ENCODE measurements around the gene CCSER2. TPM values are rescaled to one million over a fixed set of nuclear protein-coding genes. Genes with fewer than 3 reads are reported as not detected.

Gene CCSER2
- polyA plus RNA-seq, 2 of the 4 experiments (the other 2 are of a cell fraction), result 9.2 to 28.2 TPM

GRCh38 chr10:84340187-84340586 lies 11.8 kb downstream of the CCSER2 start:
- DNase-seq (ENCODE audit: low read depth in 1 of 2, low spot score in 1 of 2) (no peak), ATAC-seq (no peak), FAIRE-seq (no peak)
- H3K4me1 ChIP-seq, result peaks cover 10% of the 10 kb centered on the region; the same call in 1 of the 3 replicates
- no peak overlapping the region for H3K27ac ChIP-seq
- no peak overlapping the region for H3K4me3 ChIP-seq
- no peak overlapping the region for H3K4me2 ChIP-seq
- CTCF ChIA-PET, result no interaction called here
- no peaks in the 10 kb centered on the region for H3K9me3 ChIP-seq
- TF ChIP-seq NFE2L2 (conservative IDR thresholded peaks at IDR 0.05; ENCODE audit: low read length), result no peak
- TF ChIP-seq EHF (CRISPR knock-in tag; IDR thresholded peaks at IDR 0.05), result no peak
- no peak for TF ChIP-seq ELK1 (IDR thresholded peaks at IDR 0.05; ENCODE audit: low read depth, low read length)
- TF ChIP-seq, protein P1, sequence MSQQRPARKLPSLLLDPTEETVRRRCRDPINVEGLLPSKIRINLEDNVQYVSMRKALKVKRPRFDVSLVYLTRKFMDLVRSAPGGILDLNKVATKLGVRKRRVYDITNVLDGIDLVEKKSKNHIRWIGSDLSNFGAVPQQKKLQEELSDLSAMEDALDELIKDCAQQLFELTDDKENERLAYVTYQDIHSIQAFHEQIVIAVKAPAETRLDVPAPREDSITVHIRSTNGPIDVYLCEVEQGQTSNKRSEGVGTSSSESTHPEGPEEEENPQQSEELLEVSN (IDR thresholded peaks at IDR 0.05; ENCODE audit: borderline replicate concordance, low read depth), result no peak
- no peak for TF ChIP-seq PBX3 (IDR thresholded peaks at IDR 0.05)
- no peak for TF ChIP-seq SMC3 (IDR thresholded peaks at IDR 0.05)
- no peak for TF ChIP-seq MAFK (IDR thresholded peaks at IDR 0.05; ENCODE audit: partially characterized antibody)
- no peak for TF ChIP-seq NR3C1 (IDR thresholded peaks at IDR 0.05)
- POLR2A ChIA-PET, result no interaction called here
- whole genome bisulfite sequencing (ENCODE audit: missing lambda C conversion rate), result 87% methylated on average over 3 of the region's 3 CpGs

DNA sequence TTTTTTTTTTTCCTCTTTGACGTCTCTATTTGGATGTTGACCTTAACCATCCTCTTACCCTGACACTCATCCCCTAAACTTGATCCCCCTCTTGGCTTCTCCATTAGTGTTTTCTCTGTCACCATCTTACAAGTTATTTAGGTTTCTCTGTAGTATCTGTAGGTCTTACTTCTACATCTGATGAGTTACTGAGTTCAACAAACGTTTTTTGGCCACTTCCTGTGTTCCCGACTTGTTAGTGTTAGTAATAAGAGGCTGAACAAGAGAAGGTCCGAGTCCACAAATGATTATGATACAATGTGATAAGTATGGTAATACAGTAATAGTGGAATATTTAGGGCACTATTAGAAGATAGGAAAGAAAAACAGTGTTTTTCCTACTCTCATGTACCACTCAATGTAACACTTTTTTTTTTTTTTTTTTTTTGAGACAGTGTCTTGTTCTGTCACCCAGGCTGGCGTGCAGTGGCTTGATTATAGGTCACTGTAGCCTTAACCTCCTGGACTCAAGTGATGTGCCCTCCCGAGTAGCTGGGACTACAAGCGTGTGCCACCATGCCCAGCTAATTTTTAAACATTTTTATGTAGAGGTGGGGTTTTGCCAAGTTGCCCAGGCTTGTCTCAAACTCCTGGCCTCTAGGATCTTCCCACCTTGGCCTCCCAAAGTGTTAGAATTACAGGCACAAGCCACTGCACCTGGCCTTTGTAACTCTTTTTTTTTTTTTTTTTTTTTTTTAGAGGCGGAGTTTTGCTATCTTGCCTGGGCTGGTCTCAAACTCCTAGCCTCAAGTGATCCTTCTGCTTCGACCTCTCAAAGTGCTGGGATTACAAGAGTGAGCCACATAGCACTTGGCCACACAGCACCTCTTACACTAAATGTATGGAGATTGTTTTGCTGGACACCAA lies 12.5 kb downstream of the CCSER2 start:
- ChIA-PET CTCF (interaction anchor here (1.0 to 1.5 kb wide), 4 partner anchors 11 to 197 kb away, joined by 3 to 6 read pairs (median 4); no protein-coding TSS in a partner anchor), POLR2A (no interaction called here)
- H3K27ac ChIP-seq, result no peak overlapping the region
- 87% methylated on average over 9 of the region's 9 CpGs for WGBS (ENCODE audit: missing lambda C conversion rate)
- no peak overlapping the region for H3K4me2 ChIP-seq
- FAIRE-seq (no peak), DNase-seq (ENCODE audit: low read depth in 1 of 2, low spot score in 1 of 2) (no peak), ATAC-seq (no peak)
- TF ChIP-seq KDM1A (IDR thresholded peaks at IDR 0.05; ENCODE audit: low read depth) (no peak), CHD2 (IDR thresholded peaks at IDR 0.05; ENCODE audit: low read length, partially characterized antibody) (no peak), JUN (IDR thresholded peaks at IDR 0.05) (no peak), NFE2L2 (conservative IDR thresholded peaks at IDR 0.05; ENCODE audit: low read length) (no peak), FOXS1 (CRISPR knock-in tag; IDR thresholded peaks at IDR 0.05) (no peak), HES2 (IDR thresholded peaks at IDR 0.05) (no peak), PBX3 (IDR thresholded peaks at IDR 0.05) (no peak), RCOR1 (IDR thresholded peaks at IDR 0.05; ENCODE audit: low read depth, low read length) (no peak)
- TF ChIP-seq, protein P2, sequence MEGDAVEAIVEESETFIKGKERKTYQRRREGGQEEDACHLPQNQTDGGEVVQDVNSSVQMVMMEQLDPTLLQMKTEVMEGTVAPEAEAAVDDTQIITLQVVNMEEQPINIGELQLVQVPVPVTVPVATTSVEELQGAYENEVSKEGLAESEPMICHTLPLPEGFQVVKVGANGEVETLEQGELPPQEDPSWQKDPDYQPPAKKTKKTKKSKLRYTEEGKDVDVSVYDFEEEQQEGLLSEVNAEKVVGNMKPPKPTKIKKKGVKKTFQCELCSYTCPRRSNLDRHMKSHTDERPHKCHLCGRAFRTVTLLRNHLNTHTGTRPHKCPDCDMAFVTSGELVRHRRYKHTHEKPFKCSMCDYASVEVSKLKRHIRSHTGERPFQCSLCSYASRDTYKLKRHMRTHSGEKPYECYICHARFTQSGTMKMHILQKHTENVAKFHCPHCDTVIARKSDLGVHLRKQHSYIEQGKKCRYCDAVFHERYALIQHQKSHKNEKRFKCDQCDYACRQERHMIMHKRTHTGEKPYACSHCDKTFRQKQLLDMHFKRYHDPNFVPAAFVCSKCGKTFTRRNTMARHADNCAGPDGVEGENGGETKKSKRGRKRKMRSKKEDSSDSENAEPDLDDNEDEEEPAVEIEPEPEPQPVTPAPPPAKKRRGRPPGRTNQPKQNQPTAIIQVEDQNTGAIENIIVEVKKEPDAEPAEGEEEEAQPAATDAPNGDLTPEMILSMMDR (IDR thresholded peaks at IDR 0.05), result no peak
- TF ChIP-seq, protein P3, sequence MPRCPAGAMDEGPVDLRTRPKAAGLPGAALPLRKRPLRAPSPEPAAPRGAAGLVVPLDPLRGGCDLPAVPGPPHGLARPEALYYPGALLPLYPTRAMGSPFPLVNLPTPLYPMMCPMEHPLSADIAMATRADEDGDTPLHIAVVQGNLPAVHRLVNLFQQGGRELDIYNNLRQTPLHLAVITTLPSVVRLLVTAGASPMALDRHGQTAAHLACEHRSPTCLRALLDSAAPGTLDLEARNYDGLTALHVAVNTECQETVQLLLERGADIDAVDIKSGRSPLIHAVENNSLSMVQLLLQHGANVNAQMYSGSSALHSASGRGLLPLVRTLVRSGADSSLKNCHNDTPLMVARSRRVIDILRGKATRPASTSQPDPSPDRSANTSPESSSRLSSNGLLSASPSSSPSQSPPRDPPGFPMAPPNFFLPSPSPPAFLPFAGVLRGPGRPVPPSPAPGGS (IDR thresholded peaks at IDR 0.05), result no peak
- H3K4me3 ChIP-seq, result no peak overlapping the region
- no peaks in the 10 kb centered on the region for H3K9me3 ChIP-seq
- H3K4me1 ChIP-seq, result peaks cover 10% of the 10 kb centered on the region; the same call in 1 of the 3 replicates

Data from A549 (cell line).